Measurements from ENCODE around the gene FAM227B.

Gene FAM227B

DNA sequence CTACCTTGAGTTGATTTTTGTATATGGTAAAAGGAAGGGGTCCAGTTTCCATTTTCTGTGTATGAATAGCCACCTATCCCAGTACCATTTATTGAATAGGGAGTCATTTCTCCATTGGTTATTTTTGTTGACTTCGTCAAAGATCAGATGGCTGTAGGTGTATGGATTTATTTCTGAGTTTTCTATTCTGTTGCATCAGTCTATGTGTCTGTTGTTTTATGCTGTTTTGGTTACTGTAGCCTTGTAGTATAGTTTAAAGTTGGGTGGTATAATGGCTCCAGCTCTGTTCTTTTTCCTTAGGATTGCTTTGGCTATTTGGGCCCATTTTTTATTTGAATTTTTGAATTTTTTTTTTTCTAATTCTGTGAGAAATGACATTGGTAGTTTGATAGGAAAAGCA lies 323.0 kb downstream of the FAM227B start:
- no peak for DNase-seq (ENCODE audit: low read depth in 3 of 3)

DNA sequence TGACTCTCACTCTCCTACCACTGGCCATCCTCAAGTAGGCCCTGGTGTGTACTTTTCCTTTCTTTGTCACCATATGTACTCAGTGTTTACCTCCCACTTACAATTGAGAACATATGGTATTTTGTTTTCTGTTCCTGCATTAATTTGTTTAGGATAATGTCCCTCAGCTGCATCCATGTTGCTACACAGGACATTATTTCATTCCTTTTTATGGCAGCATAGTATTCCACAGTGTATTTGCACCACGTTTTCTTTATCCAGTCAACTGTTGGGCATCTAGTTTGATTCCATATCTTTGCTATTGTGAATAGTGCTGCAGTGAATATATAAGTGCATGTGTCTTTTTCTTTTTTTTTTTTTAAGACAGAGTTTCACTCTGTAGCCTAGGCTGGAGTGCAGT lies 324.4 kb downstream of the FAM227B start:
- no peak for DNase-seq (ENCODE audit: low read depth in 3 of 3)

DNA sequence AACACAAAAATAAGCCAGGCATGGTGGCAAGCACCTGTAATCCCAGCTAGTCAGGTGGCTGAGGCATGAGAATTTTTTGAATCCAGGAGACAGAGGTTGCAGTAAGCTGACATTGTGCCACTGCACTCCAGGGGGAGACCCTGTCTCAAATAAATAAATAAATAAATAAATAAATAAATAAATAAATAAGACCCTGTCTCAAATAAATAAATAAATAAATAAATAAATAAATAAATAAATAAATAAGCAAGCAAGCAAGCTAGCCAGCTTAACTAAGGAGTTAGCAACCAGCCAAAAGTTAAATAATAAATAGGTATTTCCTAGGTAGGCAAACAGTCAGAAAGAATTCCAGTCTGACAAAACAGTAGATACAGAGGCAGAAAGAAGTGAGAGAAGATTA lies 326.7 kb downstream of the FAM227B start:
- no peak for DNase-seq (ENCODE audit: low read depth in 3 of 3)

DNA sequence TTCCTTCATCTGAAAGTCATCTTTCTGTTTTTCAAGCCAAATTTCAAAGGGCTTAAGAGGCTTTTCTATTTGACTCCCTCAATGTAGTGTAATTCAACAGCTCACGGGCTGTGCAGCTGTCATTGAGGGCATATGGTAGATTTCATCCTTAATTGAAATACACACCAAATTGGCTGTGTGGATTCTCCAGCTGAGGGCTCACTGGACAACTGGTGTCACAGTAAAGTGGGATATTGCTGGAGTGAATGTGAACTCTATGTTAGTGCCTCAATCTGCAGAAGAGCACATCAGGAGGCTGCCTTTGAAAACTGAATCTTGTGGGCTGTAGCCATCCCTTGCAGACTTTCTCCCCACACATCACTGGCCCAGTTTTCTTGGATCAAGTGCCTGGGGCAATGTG lies 330.4 kb downstream of the FAM227B start:
- DNase-seq (ENCODE audit: low read depth in 3 of 3), result no peak

DNA sequence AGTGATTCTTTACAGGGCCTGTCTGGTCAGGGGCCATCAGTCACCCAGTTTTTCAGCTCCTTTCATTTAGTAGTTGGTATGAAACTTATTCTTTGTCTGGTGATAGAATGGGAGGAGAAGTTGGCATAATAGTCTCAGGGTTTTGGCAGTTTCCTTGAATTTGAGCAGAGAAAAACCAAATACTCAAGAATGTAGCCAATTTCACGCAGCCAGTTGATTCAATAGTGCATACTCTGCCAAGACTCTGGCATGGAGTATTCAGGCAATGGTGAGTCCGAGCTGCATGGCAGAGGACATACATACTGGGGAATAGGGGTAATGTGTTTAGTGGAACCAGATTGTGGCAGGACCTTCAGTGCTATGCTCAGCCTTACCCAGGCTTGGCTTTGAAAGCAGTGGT lies 332.2 kb downstream of the FAM227B start:
- no peak for DNase-seq (ENCODE audit: low read depth in 3 of 3)

DNA sequence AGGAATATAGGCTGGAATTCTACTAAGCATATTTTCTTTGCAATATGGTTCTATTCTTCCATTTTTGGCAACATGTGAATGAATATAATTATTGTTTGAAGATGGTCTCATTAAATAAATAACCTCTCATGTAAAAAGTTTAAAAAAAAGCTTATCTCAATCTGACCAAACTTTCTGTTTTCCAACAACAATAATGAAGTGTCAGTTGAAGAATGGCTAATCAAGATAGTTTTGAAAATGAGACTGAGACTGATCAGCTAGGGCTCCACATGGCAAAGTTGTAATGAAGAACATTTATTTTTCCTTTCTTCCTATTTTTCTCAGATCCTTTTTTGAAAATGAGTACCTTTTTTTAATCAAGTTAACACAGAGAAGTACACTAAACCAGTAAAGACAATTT lies 333.1 kb downstream of the FAM227B start:
- DNase-seq (ENCODE audit: low read depth in 3 of 3), result no peak

DNA sequence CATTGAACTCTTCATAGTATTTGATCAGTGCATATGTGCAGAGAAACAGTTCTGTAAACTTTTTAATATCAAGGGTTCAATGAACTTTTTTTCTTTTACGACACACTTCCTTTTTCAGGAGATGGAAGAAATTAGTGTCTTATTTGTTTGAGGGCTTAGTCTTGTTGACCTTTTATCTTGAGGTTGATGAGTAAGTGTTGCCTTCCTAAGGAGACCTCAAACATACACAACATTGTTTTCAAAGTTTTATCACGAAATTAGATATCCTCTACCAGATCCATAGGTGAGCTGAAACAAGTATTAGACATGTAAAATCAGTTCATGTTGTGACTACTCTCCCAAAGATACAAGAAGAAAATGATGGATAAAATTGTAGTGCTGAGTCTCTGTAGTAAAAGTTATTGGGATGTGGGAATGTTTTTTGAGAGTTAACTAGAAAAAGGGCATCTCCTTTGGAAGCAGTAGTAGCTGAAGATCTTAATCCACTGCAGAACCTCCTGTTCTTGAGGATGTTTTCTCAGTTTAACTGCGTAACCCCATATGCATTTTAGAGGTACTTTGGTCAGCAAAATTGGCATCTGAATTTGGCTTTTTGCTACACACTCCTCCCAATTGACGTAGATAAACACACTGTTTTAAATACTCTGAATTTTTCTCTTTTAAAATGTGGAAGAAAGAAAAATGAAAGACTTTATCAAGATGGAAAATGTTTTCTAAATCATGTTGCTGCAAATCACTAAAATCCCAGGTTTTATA lies 333.8 kb downstream of the FAM227B start:
- DNase-seq (ENCODE audit: low read depth in 3 of 3), result no peak

DNA sequence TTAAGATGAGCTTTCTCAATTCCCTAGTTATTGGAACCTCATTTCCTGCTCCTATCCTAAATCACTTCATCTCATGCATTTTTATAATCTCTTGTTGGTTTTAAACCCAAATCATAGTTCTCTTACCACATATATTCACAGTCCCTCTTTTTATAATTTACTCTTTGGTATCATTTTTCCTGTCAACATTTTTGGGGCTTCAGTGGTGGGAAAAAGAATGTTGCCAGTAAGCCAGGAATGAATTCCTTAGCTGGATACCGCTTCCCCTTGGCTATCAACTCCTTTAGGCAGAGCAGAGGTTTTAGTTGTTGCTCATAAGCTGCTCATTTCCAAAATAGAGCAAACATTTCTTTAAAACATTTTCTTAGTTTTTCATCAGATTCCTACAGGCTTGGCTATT lies 338.3 kb downstream of the FAM227B start:
- DNase-seq (ENCODE audit: low read depth in 3 of 3), result no peak

DNA sequence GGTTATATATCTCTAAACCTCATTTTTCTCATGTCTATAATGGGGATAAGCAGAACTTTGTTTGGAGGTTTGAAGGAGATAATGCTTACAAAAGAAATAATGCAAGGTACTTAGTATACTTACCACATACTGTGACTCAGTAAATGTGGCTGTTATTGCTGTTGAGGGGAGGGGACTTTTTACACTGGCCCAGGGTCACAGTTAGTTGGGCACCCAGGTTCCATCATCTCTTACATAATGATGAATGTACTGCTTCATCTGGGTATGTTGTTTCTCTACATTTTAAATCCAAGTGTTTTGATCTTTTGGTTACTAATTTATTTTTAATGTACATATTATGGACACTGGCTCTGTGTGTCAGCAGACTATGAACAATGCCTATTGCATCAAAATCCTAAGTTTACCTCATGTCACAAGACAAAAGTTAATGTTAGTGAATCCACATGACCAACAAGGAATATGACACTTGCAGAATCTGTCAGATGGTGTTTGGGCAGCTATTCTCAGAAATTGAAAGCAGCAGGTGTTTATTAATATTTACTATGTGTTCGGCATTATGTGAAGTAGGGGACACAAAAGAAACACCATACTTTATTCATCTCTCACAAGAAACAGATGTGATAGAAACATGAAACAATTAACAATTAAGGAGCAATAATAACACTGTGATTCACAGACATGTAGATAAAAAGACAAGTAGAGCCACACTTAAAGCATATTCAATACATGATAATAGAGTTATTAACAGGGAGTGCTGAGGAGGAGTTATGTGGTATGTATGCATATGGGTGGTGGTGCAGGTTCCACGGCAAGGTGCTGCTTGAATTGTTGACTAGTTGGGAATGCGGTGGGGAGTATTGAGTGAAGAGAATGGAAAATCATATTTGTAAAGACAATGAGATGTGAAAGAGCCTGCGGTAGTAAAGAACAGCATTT lies 340.8 kb downstream of the FAM227B start:
- DNase-seq (ENCODE audit: low read depth in 3 of 3), result no peak

DNA sequence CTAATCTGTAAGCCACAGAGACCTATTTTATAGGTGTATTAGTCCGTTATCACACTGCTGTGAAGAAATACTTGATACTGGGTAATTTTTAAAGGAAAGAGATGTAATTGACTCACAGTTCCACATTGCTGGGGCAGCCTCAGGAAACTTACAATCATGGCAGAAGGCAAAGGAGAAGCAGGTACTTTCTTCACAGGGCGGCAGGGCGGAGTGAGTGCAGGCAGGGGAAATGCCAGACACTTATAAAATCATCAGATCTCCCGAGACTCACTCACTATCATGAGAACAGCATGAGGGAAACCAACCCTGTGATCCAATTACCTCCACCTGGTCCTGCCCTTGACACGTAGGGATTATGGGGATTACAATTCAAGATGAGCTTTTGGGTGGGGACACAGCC lies 341.9 kb downstream of the FAM227B start:
- no peak for DNase-seq (ENCODE audit: low read depth in 3 of 3)
